ENCODE results near the gene C19orf38.

GRCh38 chr19:10802479-10802878 is 45.7 kb upstream of the C19orf38 start:
- TF ChIP-seq EP300 (IDR thresholded peaks at IDR 0.05): no peak
- TF ChIP-seq CTCF (IDR thresholded peaks at IDR 0.05): no peak
- TF ChIP-seq POLR2AphosphoS5 (IDR thresholded peaks at IDR 0.05): no peak

Measured in esophagus muscularis mucosa (tissue), 4 donors.